ENCODE measurements around the gene TSPOAP1.

- TF ChIP-seq CTCF (conservative IDR thresholded peaks at IDR 0.05; ENCODE audit: low read depth, low read length) (no peak), CHD1 (IDR thresholded peaks at IDR 0.05; ENCODE audit: low read depth, low read length) (no peak), POLR2A (IDR thresholded peaks at IDR 0.05; ENCODE audit: low read depth, low read length) (no peak), CEBPB (IDR thresholded peaks at IDR 0.05; ENCODE audit: low read depth, low read length) (no peak), MXI1 (IDR thresholded peaks at IDR 0.05; ENCODE audit: borderline replicate concordance, low read depth, low read length) (no peak), SMC3 (IDR thresholded peaks at IDR 0.05; ENCODE audit: low read depth, low read length) (no peak), MAFK (IDR thresholded peaks at IDR 0.05; ENCODE audit: low read depth, low read length) (no peak), RAD21 (IDR thresholded peaks at IDR 0.05; ENCODE audit: low read length) (no peak)
Observed at GRCh38 chr17:58265902-58266875, 62.4 kb downstream of the TSPOAP1 start.

Measured in IMR-90 (cell line).